Fibroblast of gingiva (primary cell): ENCODE results near the gene YBEY.
A peak's percentile ranks its signal among the peaks of the same experiment; 100 is the strongest.
"Not testable (repeated sequence)": the region's sequence is repeated elsewhere in the genome, so short reads cannot be mapped to it uniquely, and the experiment has no call there.

Experiments
- DNase-seq: peaks from one replicate; pipeline ENCODE4 v3.0.0-alpha.2; 2011; ENCODE audit warnings: low read depth

Gene YBEY

GRCh38 chr21:46304437-46304836, 18.3 kb downstream of the YBEY start:
- no peak for DNase-seq

GRCh38 chr21:46304955-46305354, 18.8 kb downstream of the YBEY start:
- DNase-seq = no peak

GRCh38 chr21:46307625-46308024, 21.5 kb downstream of the YBEY start:
- no peak for DNase-seq

- DNase-seq = no peak
Observed at GRCh38 chr21:46308431-46308830, 22.3 kb downstream of the YBEY start.

- DNase-seq = not testable (repeated sequence)
Observed at GRCh38 chr21:46310260-46310659, 24.1 kb downstream of the YBEY start.

- DNase-seq = no peak
Observed at GRCh38 chr21:46311568-46311967, 25.4 kb downstream of the YBEY start.

GRCh38 chr21:46312949-46313348, 26.8 kb downstream of the YBEY start:
- DNase-seq = no peak

- DNase-seq = no peak
Observed at GRCh38 chr21:46314441-46315020, 28.4 kb downstream of the YBEY start.

GRCh38 chr21:46316708-46317324, 30.7 kb downstream of the YBEY start:
- no peak for DNase-seq

GRCh38 chr21:46317710-46318463, 31.7 kb downstream of the YBEY start:
- no peak for DNase-seq

GRCh38 chr21:46318464-46318845, 32.3 kb downstream of the YBEY start:
- DNase-seq = no peak

GRCh38 chr21:46319186-46319585, 33.0 kb downstream of the YBEY start:
- DNase-seq = no peak

GRCh38 chr21:46320331-46320801, 34.2 kb downstream of the YBEY start:
- no peak for DNase-seq

- DNase-seq = peak; percentile 15
Observed at GRCh38 chr21:46322351-46323226, 36.4 kb downstream of the YBEY start.

GRCh38 chr21:46323227-46323709, 37.1 kb downstream of the YBEY start:
- DNase-seq = no peak

GRCh38 chr21:46323710-46324389, 37.7 kb downstream of the YBEY start, which contains the start of the genes C21orf58 and PCNT:
Gene C21orf58, minus strand, starts transcription at chr21:46323870. Its CDS starts 1,132 bp downstream, at chr21:46322738.
Gene PCNT, plus strand, starts transcription at chr21:46324156. Its CDS starts 73 bp downstream, at chr21:46324229.
- peak; percentile 98 for DNase-seq

- peak; percentile 81 for DNase-seq
Observed at GRCh38 chr21:46324390-46325072, 38.4 kb downstream of the YBEY start.

GRCh38 chr21:46325073-46325912, 39.2 kb downstream of the YBEY start:
- peak; percentile 37 for DNase-seq

GRCh38 chr21:46326110-46326703, 40.1 kb downstream of the YBEY start:
- DNase-seq = no peak
